Cardiac fibroblast (primary cell): ENCODE measurements around the gene SLC25A12.
"Not testable (repeated sequence)": the region's sequence is repeated elsewhere in the genome, so short reads cannot be mapped to it uniquely, and the experiment has no call there.

ENCODE experiments used
- DNase-seq, 2 donors: peaks; one replicate each; pipeline versions ENCODE4 v3.0.0 to v3.0.0-alpha.2; 2010; ENCODE audit warnings: low read depth in 2 of 2
- H3K4me3 ChIP-seq, 2 donors: replicated peaks in 1 of 2; 1 replicate in 1 of 2; 2 replicates in 1 of 2; pipeline ENCODE4 v1.5.1; 2011; ENCODE audit warnings: low read depth in 2 of 2, low read length in 2 of 2, mild to moderate bottlenecking in 2 of 2, moderate library complexity in 1 of 2
- CTCF ChIP-seq: IDR thresholded peaks from one replicate; pipeline ENCODE4 v1.5.1; 2011; ENCODE audit warnings: low read depth, mild to moderate bottlenecking, low read length, inconsistent platforms

The SLC25A12 gene

GRCh38 chr2:171908235-171908634, 14.2 kb upstream of the SLC25A12 start:
- no peak overlapping the region for H3K4me3 ChIP-seq
- no peak for TF ChIP-seq CTCF
- no peak for DNase-seq

GRCh38 chr2:171902840-171903420, 8.9 kb upstream of the SLC25A12 start:
- no peak overlapping the region for H3K4me3 ChIP-seq
- no peak for TF ChIP-seq CTCF
- no peak for DNase-seq

GRCh38 chr2:171899623-171900282, 5.7 kb upstream of the SLC25A12 start:
- not testable (repeated sequence) for DNase-seq

GRCh38 chr2:171895786-171896185, 1.7 kb upstream of the SLC25A12 start:
- DNase-seq, result peak in 1 of 2 donors; percentile 44
- H3K4me3 ChIP-seq, result no peak overlapping the region
- TF ChIP-seq CTCF, result no peak

More at GRCh38 chr2:171899623-171900282, 5.7 kb upstream of the SLC25A12 start:
- not testable (repeated sequence) for H3K4me3 ChIP-seq

GRCh38 chr2:171894612-171894947, 536 bp upstream of the SLC25A12 start:
- peak overlapping the region; percentile 74 to 92 for H3K4me3 ChIP-seq
- DNase-seq, result no peak
- TF ChIP-seq CTCF, result no peak

GRCh38 chr2:171893196-171893823, 734 bp downstream of the SLC25A12 start:
- no peak for TF ChIP-seq CTCF
- DNase-seq, result peak in 1 of 2 donors; percentile 25
- H3K4me3 ChIP-seq, result peak overlapping the region; percentile 74 to 92

- no peak overlapping the region for H3K4me3 ChIP-seq
- DNase-seq, result no peak
- TF ChIP-seq CTCF, result no peak
Observed at GRCh38 chr2:171889808-171890207, 4.2 kb downstream of the SLC25A12 start.
